Suppressor macrophage treated with lipopolysaccharide for 1 hour (primary cell): ENCODE results near the gene SSR1.

ENCODE experiments used
- DNase-seq, 3 donors: peaks; one replicate each; pipeline ENCODE4 v3.0.0-alpha.2; 2020 to 2022

SSR1 gene

DNA sequence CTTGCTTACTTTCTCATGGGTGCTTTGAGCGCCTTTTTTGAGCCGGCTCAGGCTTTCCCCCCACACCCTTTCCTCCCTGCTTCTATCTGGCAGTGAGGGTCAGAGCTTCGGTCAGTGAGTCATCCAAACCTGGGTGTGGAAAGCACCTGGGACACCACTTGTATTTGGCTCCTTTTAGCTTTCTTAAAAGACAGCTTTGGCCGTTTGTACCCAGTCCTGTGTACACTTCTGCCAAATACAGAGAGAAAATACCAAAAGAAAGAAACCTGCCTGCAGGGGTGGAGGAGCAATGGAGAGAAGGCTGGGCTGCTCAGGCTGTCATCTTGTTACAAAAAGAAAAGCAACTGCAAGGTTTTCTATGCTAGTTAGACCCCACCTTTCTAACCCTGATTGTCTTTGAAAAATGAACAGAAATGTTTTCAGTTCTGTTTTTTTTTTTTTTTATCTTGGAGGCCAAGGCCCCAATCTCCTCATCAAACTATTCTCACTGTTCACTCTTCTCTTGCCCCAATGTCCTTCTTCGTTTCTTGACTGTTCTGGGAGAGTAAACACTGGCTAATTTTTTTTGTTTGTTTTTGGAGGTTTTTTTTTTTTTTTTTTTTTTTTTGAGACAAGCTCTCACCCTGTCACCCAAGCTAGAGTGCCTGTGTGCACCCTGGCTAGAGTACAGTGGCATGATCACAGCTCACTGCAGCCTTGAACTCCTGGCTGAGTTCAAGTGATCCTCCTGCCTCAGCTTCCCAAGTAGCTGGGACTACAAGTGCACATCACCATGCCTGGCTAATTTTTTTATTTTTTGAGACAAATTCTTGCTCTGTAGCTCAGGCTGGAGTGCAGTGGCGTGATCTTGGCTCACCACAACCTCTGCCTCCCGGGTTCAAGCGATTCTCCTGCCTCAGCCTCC is 76.4 kb downstream of the SSR1 start:
- no peak for DNase-seq

DNA sequence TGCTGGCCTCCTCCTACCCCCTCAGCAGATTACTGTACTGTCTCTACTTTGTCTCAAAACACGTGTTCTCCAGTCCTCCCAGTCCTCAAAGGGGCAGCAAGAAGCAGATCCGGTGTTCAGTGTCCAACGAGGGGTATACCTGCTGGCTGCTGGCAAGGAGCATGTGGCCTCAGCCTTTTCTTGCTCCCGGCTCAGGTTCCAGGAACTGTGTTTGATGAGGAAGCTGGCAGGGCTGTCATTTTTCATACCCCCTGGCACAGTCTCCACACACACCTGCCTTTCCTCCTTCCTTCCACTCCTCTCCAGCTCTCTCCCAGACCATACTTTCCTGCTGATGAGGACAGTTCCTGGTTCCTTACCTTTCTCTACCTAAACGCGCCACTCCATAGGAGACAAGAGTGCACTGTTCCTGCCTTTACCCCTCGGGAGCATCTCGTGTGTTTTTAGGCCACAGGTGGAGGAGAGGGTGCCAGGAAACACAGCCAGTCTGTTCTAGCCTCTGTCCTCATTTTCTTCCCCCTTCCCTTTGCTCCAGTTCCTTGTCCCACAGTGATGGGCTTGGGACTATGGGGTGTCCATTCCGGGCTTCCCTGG is 77.2 kb downstream of the SSR1 start:
- no peak for DNase-seq

DNA sequence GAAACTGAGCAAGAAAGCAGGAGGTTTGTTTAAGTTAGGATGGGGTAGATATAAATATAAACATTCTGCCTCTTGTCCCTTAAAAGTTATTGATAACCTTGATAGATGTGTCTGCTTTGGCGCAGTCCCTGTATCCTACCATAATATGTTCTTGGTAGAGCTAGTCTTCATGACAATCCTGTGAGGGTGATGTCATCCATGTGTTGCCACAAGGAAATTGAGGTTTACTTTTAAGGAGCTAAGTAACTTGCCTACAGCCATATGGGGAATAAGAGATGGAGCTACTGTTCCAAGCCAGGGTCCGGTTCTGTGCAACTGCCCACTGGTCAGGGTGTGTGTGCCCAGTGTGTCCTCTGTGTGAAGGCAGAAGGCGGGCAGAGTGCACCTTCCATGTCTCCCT is 78.5 kb downstream of the SSR1 start:
- no peak for DNase-seq

DNA sequence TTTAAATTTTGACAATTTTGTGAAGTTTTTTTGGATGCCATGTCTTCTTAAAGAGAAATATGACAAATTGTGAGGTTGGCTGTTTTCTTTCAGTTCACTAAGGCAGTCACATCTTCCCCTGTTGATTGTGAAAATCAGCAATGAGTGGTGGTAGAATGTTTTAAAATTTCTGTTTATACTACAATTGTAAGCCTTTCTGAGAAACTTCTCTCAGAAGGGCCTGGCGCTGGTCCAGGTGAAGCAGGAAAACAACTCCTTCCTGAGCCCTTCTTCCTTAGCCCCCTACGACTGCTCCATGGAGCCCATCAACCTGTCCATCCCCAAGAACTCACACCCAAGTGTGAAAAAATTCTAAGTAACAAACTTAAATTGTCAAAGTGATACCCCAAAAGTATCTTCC is 80.6 kb downstream of the SSR1 start:
- no peak for DNase-seq

DNA sequence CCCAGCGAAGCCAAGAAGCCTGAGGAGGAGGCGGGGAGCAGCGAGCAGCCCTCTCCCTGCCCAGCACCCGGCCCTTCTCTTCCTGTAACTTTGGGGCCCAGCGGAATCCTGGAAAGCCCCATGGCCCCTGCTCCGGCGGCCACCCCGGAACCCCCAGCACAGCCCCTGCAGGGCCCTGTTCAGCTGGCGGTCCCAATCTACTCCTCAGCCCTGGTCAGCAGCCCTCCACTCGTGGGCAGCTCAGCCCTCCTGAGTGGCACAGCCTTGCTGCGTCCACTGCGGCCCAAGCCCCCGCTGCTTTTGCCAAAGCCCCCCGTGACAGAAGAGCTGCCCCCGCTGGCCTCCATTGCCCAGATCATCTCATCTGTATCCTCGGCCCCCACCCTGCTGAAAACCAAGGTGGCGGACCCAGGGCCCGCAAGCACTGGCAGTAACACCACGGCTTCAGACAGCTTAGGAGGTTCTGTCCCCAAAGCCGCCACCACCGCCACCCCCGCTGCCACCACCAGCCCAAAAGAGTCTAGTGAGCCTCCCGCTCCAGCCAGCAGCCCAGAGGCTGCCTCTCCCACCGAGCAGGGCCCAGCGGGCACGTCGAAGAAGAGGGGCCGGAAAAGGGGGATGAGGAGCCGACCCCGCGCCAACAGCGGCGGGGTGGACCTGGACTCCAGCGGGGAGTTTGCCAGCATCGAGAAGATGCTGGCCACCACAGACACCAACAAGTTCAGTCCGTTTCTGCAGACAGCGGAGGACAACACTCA is 81.9 kb downstream of the SSR1 start:
- DNase-seq, result no peak

DNA sequence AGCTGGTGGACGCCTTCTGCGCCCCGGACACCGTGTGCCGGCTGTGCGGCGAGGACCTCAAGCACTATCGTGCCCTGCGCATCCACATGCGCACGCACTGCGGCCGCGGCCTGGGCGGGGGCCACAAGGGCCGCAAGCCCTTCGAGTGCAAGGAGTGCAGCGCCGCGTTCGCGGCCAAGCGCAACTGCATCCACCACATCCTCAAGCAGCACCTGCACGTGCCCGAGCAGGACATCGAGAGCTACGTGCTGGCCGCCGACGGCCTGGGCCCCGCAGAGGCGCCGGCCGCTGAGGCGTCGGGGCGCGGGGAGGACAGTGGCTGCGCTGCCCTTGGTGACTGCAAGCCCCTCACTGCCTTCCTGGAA is 82.7 kb downstream of the SSR1 start:
- no peak for DNase-seq

DNA sequence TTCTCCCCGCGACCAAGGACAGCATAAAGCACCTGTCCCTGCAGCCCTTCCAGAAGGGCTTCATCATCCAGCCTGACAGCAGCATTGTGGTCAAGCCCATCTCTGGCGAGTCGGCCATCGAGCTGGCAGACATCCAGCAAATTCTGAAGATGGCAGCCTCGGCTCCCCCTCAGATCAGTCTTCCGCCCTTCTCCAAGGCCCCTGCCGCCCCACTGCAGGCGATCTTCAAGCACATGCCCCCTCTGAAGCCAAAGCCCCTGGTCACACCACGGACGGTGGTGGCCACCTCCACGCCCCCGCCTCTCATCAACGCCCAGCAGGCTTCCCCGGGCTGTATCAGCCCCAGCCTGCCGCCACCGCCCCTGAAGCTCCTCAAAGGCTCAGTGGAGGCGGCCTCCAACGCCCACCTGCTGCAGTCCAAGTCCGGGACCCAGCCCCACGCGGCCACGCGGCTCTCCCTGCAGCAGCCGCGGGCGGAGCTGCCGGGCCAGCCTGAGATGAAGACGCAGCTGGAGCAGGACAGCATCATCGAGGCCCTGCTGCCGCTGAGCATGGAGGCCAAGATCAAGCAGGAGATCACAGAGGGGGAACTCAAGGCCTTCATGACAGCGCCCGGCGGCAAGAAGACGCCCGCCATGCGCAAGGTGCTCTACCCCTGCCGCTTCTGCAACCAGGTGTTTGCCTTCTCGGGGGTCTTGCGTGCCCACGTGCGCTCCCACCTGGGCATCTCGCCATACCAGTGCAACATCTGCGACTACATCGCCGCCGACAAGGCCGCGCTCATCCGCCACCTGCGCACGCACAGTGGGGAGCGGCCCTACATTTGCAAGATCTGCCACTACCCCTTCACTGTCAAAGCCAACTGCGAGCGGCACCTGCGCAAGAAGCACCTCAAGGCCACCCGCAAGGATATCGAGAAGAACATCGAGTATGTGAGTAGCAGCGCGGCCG is 83.3 kb downstream of the SSR1 start:
- DNase-seq, result no peak

GRCh38 chr6:7228662-7229375 is 84.2 kb downstream of the SSR1 start:
- DNase-seq, result no peak

- no peak for DNase-seq
Observed at GRCh38 chr6:7224731-7225130, 88.3 kb downstream of the SSR1 start.

- DNase-seq, result no peak
Observed at GRCh38 chr6:7222197-7222596, 90.8 kb downstream of the SSR1 start.

GRCh38 chr6:7219310-7219709 is 93.7 kb downstream of the SSR1 start:
- DNase-seq, result peak; percentile 76 to 82 (median 80)

DNA sequence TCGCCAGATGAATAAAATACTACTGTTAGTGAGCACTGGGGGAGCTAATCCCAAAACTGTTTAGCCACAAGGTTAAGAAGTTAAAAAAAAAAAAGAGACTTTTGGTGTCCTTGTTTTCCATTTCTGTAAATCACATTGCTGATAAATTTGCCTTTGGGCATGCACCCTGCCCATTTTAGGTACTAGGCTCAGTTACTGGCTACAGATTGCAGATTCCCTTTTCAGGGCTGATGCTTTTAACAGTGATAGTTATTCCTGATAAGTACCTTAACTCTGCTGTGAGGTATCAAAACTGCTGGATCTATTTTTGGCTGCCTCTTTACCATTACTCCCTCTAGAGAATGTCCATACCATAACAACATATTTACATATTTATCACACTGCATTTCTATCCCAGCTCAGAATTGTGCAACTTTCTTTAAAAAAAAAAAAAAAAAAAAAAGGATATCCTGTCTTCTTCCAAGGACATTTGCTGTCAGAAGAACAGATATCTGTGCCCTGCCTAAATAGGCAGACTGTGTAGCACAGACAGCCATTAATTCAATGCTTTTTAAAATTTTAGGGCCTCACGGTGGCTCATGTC is 94.5 kb downstream of the SSR1 start:
- DNase-seq, result peak in 1 of 3 donors; percentile 49
